NCI-H2171 (cell line): ENCODE measurements around the gene TESK2.
"Not testable (repeated sequence)": the region's sequence is repeated elsewhere in the genome, so short reads cannot be mapped to it uniquely, and the experiment has no call there.

Experiments used
- DNase-seq: peaks from one replicate; lab custom pipeline; 2025; lab: John Stamatoyannopoulos, UW

TESK2 gene

DNA sequence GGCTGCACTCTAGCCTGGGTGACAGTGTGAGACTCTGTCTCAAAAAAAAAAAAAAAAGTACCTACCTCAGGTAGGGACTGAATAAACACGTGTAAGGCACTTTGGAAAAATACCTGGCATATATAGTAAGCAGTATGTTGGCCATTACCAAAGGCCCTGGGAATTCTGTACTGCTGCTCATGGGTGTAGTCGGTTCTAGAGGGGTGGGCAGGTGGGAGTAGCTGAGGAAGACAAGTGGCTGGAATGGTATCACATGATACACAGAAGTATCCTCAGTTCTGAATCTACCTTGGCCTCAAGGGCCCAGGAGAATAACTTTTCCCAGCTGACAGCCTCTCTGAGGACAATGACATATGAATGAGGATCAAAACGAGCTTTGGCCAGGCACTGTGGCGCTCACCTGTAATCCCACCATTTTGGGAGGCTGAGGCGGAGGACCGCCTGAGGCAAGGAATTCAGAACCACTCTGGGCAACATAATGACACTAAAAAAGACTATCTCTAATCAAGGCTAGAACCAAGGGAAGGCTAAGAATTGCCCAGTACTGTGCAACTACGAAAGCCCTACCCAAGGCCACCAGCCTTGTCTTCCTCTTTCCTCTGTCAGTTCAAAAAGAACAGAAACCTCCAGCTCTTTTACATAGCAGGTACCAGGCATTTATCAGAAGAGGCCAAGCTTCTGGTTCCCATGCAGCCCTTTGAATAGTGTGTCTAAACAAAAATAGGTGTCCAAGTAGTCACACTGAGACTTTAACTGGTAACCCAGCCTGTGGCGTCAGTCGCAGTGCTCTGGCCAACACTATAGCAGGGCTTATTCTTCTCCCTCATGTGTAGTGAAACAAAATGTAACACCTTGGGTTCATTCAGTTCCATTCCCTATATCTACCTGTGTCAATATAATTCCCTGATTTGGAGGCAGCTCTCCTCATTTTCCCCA is 19.3 kb upstream of the TESK2 start:
- no peak for DNase-seq

GRCh38 chr1:45508295-45509151 is 17.6 kb upstream of the TESK2 start:
- DNase-seq = no peak

GRCh38 chr1:45507893-45508292 is 16.9 kb upstream of the TESK2 start:
- no peak for DNase-seq

DNA sequence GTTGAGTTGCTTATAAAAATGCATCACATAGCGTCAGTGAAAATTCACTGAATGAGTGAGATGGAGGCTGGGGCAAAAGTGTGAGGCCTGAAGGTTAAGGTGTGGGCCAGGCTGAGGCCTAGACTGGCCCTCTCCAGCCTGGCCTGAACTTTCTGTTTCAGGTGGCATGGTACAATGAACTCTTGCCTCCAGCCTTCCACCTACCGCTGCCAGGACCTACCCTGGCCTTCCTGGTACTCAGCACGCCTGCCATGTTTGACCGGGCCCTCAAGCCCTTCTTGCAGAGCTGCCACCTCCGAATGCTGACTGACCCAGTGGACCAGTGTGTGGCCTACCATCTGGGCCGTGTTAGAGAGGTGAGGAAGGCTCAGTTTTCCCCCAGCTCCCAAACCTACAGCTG is 16.2 kb upstream of the TESK2 start:
- no peak for DNase-seq

GRCh38 chr1:45503462-45504360 is 12.7 kb upstream of the TESK2 start:
- no peak for DNase-seq

DNA sequence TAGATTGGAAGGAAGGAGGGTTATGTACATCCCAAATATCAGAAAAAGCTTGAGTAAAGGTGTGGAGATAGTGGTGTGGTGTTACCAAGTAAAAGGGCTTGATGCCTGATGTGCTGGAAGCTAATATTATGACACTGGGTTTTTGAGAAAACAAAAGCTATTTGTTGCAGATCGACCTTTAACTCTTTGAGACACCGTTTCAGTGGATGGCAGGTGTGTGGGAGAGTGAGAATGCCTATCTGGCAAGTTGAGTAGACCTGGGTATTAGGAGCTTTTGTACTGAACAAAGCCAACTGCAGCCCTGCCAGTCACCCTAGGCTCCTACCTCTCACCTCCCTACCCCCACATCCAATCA is 10.5 kb upstream of the TESK2 start:
- no peak for DNase-seq

GRCh38 chr1:45499415-45499769 is 8.4 kb upstream of the TESK2 start:
- DNase-seq = no peak

DNA sequence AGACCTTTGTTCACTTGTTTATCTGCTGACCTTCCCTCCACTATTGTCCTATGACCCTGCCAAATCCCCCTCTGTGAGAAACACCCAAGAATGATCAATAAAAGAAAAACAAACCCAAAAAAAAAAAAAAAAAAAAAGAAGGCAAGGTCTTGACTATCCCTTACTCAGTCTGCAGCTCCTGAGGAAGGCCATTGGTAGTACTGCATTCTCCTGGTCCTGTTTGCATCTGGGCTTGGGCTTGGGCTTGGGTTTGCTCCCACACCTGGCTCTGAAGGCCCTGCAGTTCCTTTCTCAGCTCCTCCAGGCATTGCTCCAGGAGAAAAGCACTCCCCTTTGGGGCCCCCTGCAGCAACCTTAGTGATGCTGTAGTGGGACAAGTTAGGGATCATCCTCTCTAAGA is 7.3 kb upstream of the TESK2 start:
- no peak for DNase-seq

DNA sequence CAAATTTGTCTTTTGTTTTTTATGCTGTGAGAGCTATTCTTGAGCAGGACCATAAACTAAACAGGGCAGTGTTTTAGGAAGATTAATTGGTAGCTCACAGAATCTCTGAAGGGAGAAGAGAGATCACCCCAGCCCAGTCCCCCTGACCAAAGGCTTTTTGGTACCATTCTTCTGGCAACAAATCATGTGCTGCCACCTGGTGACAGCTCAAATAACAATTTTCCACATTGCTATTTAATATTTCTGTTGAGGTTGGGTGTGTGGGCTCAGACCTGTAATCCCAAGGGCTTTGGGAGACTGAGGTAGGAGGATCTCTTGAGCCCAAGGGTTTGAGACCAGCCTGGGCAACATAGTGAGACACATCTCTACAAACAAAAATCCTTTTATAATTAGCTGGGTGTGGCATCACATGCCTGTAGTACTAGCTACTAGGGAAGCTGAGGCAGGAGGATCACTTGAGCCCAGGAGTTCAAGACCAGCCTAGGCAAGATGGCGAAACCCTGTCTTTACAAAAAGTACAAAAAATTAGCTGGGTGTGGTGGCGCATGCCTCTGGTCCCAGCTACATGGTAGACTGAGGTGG is 2.2 kb upstream of the TESK2 start:
- DNase-seq = peak; percentile 35

- DNase-seq = no peak
Measured at GRCh38 chr1:45492691-45493090, 1.7 kb upstream of the TESK2 start.

- no peak for DNase-seq
Measured at GRCh38 chr1:45491487-45492260, 711 bp upstream of the TESK2 start.

DNA sequence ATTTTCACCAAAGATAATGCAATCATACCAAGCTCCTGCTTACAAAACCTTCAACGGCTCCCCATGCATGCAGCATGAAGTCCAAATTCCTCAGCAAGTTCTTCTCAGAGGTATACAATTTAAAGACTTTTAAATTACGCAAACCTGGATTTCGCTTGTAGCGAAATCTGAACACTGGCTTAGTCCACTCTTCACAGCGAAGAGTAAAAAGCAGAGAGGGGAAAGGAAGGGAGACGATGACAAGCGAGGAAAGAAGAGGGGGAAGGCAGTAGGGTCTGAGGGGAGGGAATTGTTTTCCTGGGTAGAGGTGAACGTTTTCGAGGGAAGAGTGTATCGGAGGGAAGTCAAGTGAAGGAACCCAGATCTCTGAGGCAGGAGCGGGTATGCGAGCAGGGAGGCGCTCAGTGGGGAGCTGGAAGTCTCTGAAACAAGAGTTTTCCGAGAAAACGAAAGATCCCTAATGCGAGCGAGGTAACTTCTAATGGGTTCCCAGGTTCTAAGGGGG is 790 bp downstream of the TESK2 start:
- DNase-seq = no peak

DNA sequence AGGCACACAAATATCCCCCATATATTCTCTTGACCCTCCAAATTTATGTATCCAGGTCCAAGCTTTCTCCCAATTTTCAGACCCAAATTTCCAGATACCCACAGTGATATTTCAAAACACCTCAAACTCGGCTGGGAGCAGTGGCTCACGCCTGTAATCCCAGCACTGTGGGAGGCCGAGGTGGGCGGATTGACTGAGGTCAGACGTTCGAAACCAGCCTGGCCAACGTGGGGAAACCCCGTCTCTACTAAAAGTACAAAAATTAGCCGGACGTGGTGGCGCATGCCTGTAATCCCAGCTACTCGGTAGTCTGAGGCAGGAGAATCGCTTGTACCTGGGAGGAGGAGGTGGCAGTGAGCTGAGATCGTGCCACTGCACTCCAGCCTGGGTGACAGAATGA is 1.6 kb downstream of the TESK2 start:
- DNase-seq = not testable (repeated sequence)

DNA sequence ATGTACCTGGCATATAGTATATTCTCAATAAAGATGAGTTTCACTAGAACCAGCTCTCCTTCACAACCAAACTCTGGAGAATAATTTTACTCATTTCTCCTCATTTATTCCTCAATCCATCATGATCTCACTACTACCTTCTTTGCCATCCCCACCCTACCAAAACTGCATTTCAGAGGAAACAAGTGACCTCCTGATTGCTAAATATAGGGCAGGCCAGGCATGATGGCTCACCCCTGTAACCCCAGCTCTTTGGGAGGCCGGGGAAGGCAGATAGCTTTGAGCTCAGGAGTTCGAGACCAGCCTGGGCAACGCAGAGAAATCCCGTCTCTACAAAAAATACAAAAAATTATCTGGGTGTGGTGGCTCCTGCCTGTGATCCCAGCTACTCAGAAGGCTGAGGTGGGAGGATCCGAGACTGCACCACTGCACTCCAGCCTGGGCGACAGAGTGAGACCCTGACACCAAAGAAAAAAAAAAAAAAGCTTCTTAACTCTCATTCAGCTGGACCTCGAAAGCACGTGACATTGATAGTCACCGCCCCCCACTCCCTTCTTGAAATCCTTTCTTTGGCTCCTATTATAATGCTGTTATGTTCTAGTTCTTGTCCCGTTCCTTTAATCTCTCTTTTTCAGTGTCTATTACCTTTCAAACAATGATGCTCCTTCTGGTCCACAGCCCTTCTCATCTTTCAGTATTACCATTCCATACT is 2.1 kb downstream of the TESK2 start:
- DNase-seq = no peak

- no peak for DNase-seq
Measured at GRCh38 chr1:45485949-45486348, 5.0 kb downstream of the TESK2 start.

DNA sequence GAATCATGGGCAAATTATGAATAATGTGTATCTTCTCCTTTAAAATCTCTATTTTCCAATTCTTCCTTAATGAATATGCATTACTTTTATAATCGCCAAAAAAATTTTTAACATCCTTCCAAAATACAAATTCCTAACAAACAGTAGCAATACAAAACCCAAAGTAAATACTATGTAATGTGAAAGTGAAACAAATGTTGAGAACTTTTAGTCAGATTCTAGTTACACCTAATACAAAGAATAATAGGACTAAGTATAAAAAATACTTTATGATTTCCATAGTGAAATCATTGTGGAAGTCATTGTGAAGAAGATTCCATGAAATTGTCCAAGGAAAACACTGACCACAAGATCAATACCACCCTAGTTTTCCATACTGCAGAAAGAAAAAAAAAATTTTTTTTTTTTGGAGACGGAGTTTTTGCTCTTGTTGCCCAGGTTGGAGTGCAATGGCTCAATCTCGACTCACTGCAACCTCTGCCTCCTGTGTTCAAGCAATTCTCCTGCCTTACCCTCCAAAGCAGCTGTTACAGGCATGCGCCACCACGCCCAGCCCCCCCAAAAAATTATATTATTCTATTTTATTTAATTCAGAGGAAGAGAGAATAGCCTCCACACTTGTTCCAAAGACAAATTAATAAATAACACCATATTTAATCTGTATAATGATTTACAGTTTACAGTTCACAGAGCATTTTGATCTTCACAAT is 11.8 kb downstream of the TESK2 start:
- no peak for DNase-seq

DNA sequence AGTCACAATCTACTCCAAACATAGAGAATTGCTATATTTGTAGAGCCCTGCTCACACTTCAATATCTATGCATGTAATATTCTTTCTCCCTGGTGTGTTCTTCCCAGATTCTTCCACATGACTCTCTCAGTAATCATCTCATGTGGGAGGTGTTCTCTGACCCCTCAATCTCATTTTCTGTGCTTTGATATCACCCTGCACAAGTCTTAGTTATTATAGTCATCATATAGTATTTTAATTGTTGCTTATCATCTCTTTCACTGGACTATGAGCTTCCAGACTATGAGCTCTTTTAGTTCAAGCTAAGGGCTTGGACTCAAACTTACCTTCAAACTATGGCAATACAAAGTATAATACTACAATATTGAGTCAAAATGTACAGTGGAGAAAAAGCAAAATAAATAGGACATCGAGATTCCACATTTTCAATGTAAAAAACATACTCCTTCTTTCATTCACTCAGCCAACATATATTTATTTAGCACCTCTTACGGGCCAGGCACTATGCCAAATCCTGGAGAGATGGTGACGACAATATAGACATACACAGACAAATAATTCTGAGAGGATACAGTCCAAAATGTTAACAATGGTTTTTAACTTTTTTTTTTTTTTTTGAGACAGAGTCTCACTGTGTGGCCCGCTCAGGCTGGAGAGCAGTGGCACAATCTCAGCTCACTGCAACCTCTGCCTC is 12.7 kb downstream of the TESK2 start:
- no peak for DNase-seq

- no peak for DNase-seq
Measured at GRCh38 chr1:45477646-45478045, 13.3 kb downstream of the TESK2 start.

DNA sequence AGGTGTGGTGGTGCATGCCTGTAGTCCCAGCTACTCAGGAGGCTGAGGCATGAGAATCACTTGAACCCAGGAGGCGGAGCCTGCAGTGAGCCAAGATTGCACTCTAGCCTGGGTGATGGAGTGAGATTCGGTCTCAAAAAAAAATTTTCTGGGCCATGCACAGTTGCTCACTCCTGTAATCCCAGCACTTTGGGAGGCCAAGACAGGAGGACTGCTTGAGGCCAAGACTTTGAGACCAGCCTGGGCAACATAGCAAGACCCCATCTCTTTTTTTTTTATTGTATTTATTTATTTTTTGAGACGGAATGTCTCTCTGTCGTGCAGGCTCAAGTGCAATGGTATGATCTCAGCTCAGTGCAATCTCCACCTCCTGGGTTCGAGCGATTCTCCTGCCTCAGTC is 16.8 kb downstream of the TESK2 start:
- not testable (repeated sequence) for DNase-seq
